Glomerular endothelial cell (primary cell): ENCODE measurements around the gene TFEC. TPM values are rescaled to one million over a fixed set of nuclear protein-coding genes. Genes with fewer than 3 reads are reported as not detected.
"Not testable (repeated sequence)": the region's sequence is repeated elsewhere in the genome, so short reads cannot be mapped to it uniquely, and the experiment has no call there.

Experiments
- DNase-seq: peaks from one replicate; pipeline ENCODE4 v3.0.0-alpha.2; 2011; ENCODE audit warnings: low read depth, low spot score; ENCODE audit errors: extremely low read depth
- total RNA-seq: library from RNA; depleted of rRNA; stranded (reverse); fragments of >200 nt; gene quantifications from 2 replicates; pipeline ENCODE4 v1.2.3, GENCODE V29; 2015

TFEC gene
- total RNA-seq, 1 donor from 2014 or later = 9.7 TPM

- DNase-seq = no peak
Measured at GRCh38 chr7:115933471-115933870, 97.1 kb downstream of the TFEC start.

GRCh38 chr7:115932880-115933279 is 97.7 kb downstream of the TFEC start:
- DNase-seq = no peak

- not testable (repeated sequence) for DNase-seq
Measured at GRCh38 chr7:115930184-115930583, 100.4 kb downstream of the TFEC start.

GRCh38 chr7:115929736-115930135 is 100.8 kb downstream of the TFEC start:
- DNase-seq = not testable (repeated sequence)

GRCh38 chr7:115924411-115924810 is 106.2 kb downstream of the TFEC start:
- no peak for DNase-seq

GRCh38 chr7:115920367-115920766 is 110.2 kb downstream of the TFEC start:
- no peak for DNase-seq

- no peak for DNase-seq
Measured at GRCh38 chr7:115914951-115915350, 115.6 kb downstream of the TFEC start.

GRCh38 chr7:115911465-115911864 is 119.1 kb downstream of the TFEC start:
- no peak for DNase-seq

GRCh38 chr7:115910541-115911164 is 119.9 kb downstream of the TFEC start:
- peak; percentile 31 for DNase-seq

GRCh38 chr7:115906731-115907130 is 123.8 kb downstream of the TFEC start:
- DNase-seq = no peak

GRCh38 chr7:115889669-115889984 is 140.9 kb downstream of the TFEC start:
- DNase-seq = no peak

- DNase-seq = no peak
Measured at GRCh38 chr7:115888981-115889668, 141.4 kb downstream of the TFEC start.

GRCh38 chr7:115885550-115885949 is 145.0 kb downstream of the TFEC start:
- no peak for DNase-seq

Other genes with a start within 250 kb of the TFEC start
- 73.9 and 94.4 TPM in 2 replicates for gene TES, start 179.8 kb upstream of the TFEC start, total RNA-seq